ENCODE results near the gene PYHIN1.

Gene PYHIN1

GRCh38 chr1:159014003-159014571 is 82.7 kb downstream of the PYHIN1 start:
- FAIRE-seq (no peak), DNase-seq (ENCODE audit: low spot score) (no peak)

GRCh38 chr1:159014851-159015250 is 83.5 kb downstream of the PYHIN1 start:
- no peak for FAIRE-seq
- no peak for DNase-seq (ENCODE audit: low spot score)

GRCh38 chr1:159015440-159015909 is 84.1 kb downstream of the PYHIN1 start:
- no peak for FAIRE-seq
- DNase-seq (ENCODE audit: low spot score): peak; percentile 73

GRCh38 chr1:159023723-159024122 is 92.4 kb downstream of the PYHIN1 start:
- no peak for FAIRE-seq
- no peak for DNase-seq (ENCODE audit: low spot score)

GRCh38 chr1:159025043-159025442 is 93.7 kb downstream of the PYHIN1 start:
- DNase-seq (ENCODE audit: low spot score) (no peak), FAIRE-seq (no peak)

Data from urothelium cell line (cell line).